K562 (cell line): Measurements from ENCODE around the gene TSPAN16. TPM values are rescaled to one million over a fixed set of nuclear protein-coding genes. Genes with fewer than 3 reads are reported as not detected.
A peak's percentile ranks its signal among the peaks of the same experiment; 100 is the strongest.

Experiments
- AFF1 ChIP-seq, 2 experiments: fragments of 450-650 bp; IDR thresholded peaks; 2 replicates each; pipeline ENCODE4 v1.6.1; 2018; ENCODE audit warnings: mild to moderate bottlenecking in 2 of 2, low read depth in 1 of 2; ENCODE audit not compliant: partially characterized antibody in 2 of 2
- BHLHE40 ChIP-seq: IDR thresholded peaks from 2 replicates; pipeline ENCODE4 v1.6.1; 2011; ENCODE audit warnings: low read length, improper control_type of control experiment
- HDAC6 ChIP-seq: IDR thresholded peaks from 2 replicates; pipeline ENCODE4 v1.6.1; 2012; ENCODE audit warnings: low read depth, mild to moderate bottlenecking, control low read depth, inconsistent platforms, low read length, moderate library complexity
- HNRNPL ChIP-seq: fragments of 200-400 bp; formaldehyde crosslinking; IDR thresholded peaks from 2 replicates; pipeline ENCODE4 v1.6.1; 2017; ENCODE audit warnings: low read depth, mild to moderate bottlenecking, low read length
- KDM5B ChIP-seq: fragments of 200-600 bp; sonication (generic); IDR thresholded peaks from 2 replicates; pipeline ENCODE4 v1.6.1; 2012; ENCODE audit warnings: low read depth, mild to moderate bottlenecking, moderate library complexity, low read length, control low read depth, inconsistent platforms; ENCODE audit not compliant: insufficient replicate concordance
- MEF2A ChIP-seq: IDR thresholded peaks from 2 replicates; pipeline ENCODE4 v1.6.1; 2011; ENCODE audit warnings: low read depth, mild to moderate bottlenecking, low read length, moderate library complexity; ENCODE audit not compliant: control insufficient read depth
- NONO ChIP-seq, 2 experiments: fragments of 200-400 bp in 1 of 2; fragments of 450-650 bp in 1 of 2; formaldehyde crosslinking in 1 of 2; IDR thresholded peaks; 2 replicates each; pipeline ENCODE4 v1.6.1; 2017; ENCODE audit warnings: low read depth in 2 of 2, mild to moderate bottlenecking in 2 of 2, moderate library complexity in 2 of 2, low read length in 1 of 2
- PBX2 ChIP-seq, 2 experiments: IDR thresholded peaks in 1 of 2; conservative IDR thresholded peaks in 1 of 2; 2 replicates each; pipeline ENCODE4 v1.6.1; 2016; ENCODE audit warnings: low read depth in 2 of 2, mild to moderate bottlenecking in 1 of 2, missing compliant biosample characterization in 1 of 2, missing genetic modification characterization in 1 of 2, moderate library complexity in 1 of 2
- PHF21A ChIP-seq: fragments of 450-650 bp; IDR thresholded peaks from 2 replicates; pipeline ENCODE4 v1.6.1; 2017; ENCODE audit warnings: low read depth, borderline replicate concordance
- SOX6 ChIP-seq: fragments of 450-650 bp; IDR thresholded peaks from 2 replicates; pipeline ENCODE4 v1.6.1; 2014; ENCODE audit warnings: mild to moderate bottlenecking
- TAF9B ChIP-seq: fragments of 450-650 bp; IDR thresholded peaks from 2 replicates; pipeline ENCODE4 v1.6.1; 2018; ENCODE audit warnings: mild to moderate bottlenecking; ENCODE audit not compliant: partially characterized antibody
- THRB ChIP-seq: fragments of 450-650 bp; formaldehyde crosslinking; conservative IDR thresholded peaks from 2 replicates; pipeline ENCODE4 v1.4.0; 2022; ENCODE audit warnings: mild to moderate bottlenecking, missing genetic modification characterization
- ZNF639 ChIP-seq, 2 experiments: fragments of 200-800 bp in 1 of 2; sonication (Bioruptor generic) in 1 of 2; sonication (generic) in 1 of 2; formaldehyde crosslinking in 1 of 2; IDR thresholded peaks in 1 of 2; conservative IDR thresholded peaks in 1 of 2; 2 replicates each; pipeline versions ENCODE4 v1.5.0 to v1.6.1; 2016 to 2020; ENCODE audit warnings: missing compliant biosample characterization in 1 of 2, missing genetic modification characterization in 1 of 2, missing genetic modification reagents in 1 of 2
- polyA plus RNA-seq, 8 experiments: library from polyadenylated mRNA; depleted of rRNA in 4 of 8; stranded (reverse) in 5 of 8; unstranded in 3 of 8; fragments of >200 nt; fragmentation: Nextera tagmentation in 2 of 8; fragmentation: Illumina TruSeq in 1 of 8; extraction: Ambion mirVana in 2 of 8; extraction: Trizol in 1 of 8; gene quantifications; 2 replicates each; pipeline versions ENCODE4 v1.2.1 to v1.2.3, GENCODE V29; 2011 to 2014; ENCODE audit warnings: inconsistent platforms in 1 of 8, missing spikeins in 1 of 8
- total RNA-seq, 7 experiments: library from RNA; depleted of rRNA in 6 of 7; stranded (reverse); fragments of >200 nt in 6 of 7; fragmentation: Illumina TruSeq in 2 of 7; extraction: Trizol in 2 of 7; gene quantifications; 2 replicates each; pipeline versions ENCODE4 v1.2.1 to v1.2.3, GENCODE V29; 2011 to 2021; ENCODE audit warnings: low replicate concordance in 1 of 7

The TSPAN16 gene
- total and polyA plus RNA-seq, 9 of the 15 experiments (the other 6 are each of a cell fraction or from before 2014, with no cell fraction given), result not detected

GRCh38 chr19:11268783-11269267 lies 27.1 kb upstream of the TSPAN16 start (continued):
- TF ChIP-seq AFF1 (IDR thresholded peaks at IDR 0.05; ENCODE audit: low read depth in 1 of 2, partially characterized antibody in 2 of 2), result no peak
- TF ChIP-seq BHLHE40, result no peak
- TF ChIP-seq SOX6, result peak; percentile 81
- no peak for TF ChIP-seq PHF21A
- TF ChIP-seq ZNF639 (CRISPR knock-in tag; conservative IDR thresholded peaks at IDR 0.05 in 1 of 2, IDR thresholded peaks at IDR 0.05 in 1 of 2), result no peak
- 0 out of 2 replicates have a peak, but pooled peaks have one; percentile 10 for TF ChIP-seq MEF2A
- TF ChIP-seq KDM5B, result no peak
- TF ChIP-seq HDAC6, result no peak
- TF ChIP-seq PBX2 (CRISPR knock-in tag; IDR thresholded peaks at IDR 0.05; ENCODE audit: low read depth), result no peak
- TF ChIP-seq PBX2 (tag; conservative IDR thresholded peaks at IDR 0.05; ENCODE audit: low read depth), result no peak
- no peak for TF ChIP-seq HNRNPL
- TF ChIP-seq THRB (CRISPR knock-in tag), result no peak
- TF ChIP-seq NONO (IDR thresholded peaks at IDR 0.05; ENCODE audit: low read depth in 2 of 2, low read length in 1 of 2), result no peak
- TF ChIP-seq TAF9B, result no peak
